ENCODE data around the gene ATIC. TPM values are rescaled to one million over a fixed set of nuclear protein-coding genes. Genes with fewer than 3 reads are reported as not detected.

The ATIC gene
- total and polyA plus RNA-seq, 2 of the 8 experiments (the other 6 are each of a cell fraction or from before 2014, with no cell fraction given) = 139 to 319 TPM

- no peak for TF ChIP-seq CHD7 (IDR thresholded peaks at IDR 0.05; ENCODE audit: insufficient replicate concordance, low read length)
- TF ChIP-seq KDM1A (IDR thresholded peaks at IDR 0.05; ENCODE audit: borderline replicate concordance, low read length) = no peak
- no peak for TF ChIP-seq E2F6 (IDR thresholded peaks at IDR 0.05)
- no peak for TF ChIP-seq CEBPB (IDR thresholded peaks at IDR 0.05; ENCODE audit: low read depth, low read length)
Measured at GRCh38 chr2:215372968-215373649, 61.2 kb downstream of the ATIC start (continued).
